ENCODE measurements around the gene MYO3B.

Gene MYO3B

DNA sequence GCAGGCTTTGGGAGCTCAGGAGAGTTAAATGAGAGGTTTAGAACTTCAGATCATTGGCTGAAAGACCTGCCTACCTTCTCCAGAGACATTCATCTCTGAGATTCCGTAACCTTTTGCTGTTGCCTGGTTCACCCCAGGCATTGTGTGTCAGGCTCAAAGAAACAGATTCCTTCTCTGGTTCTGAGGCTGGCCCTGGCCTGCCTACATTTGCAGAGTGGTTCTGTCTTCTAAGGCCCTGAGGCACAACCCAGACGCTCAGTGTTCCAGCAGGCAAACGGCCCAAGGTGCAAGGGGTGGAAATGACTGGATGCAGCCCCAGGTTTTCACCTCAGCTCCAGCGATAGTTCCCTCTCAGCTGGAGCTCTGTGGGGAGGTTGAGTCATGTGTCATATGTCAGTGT, 48.3 kb downstream of the MYO3B start:
- H3K4me1 ChIP-seq (ENCODE audit: control insufficient read depth, insufficient read depth, low read length), result peaks cover 20% of the 10 kb centered on the region
- DNase-seq (ENCODE audit: low read depth), result no peak
- no peaks in the 10 kb centered on the region for H3K27me3 ChIP-seq (replicated peaks; ENCODE audit: control insufficient read depth, insufficient read depth, low read length)
- no peak overlapping the region for H3K9ac ChIP-seq (ENCODE audit: low read length)
- H3K9me3 ChIP-seq (ENCODE audit: control insufficient read depth, low read length), result no peaks in the 10 kb centered on the region
- no peak overlapping the region for H3K4me3 ChIP-seq (ENCODE audit: low read length)
- H3K36me3 ChIP-seq (ENCODE audit: control insufficient read depth, insufficient read depth, low read length, severe bottlenecking), result no peaks in the 10 kb centered on the region

DNA sequence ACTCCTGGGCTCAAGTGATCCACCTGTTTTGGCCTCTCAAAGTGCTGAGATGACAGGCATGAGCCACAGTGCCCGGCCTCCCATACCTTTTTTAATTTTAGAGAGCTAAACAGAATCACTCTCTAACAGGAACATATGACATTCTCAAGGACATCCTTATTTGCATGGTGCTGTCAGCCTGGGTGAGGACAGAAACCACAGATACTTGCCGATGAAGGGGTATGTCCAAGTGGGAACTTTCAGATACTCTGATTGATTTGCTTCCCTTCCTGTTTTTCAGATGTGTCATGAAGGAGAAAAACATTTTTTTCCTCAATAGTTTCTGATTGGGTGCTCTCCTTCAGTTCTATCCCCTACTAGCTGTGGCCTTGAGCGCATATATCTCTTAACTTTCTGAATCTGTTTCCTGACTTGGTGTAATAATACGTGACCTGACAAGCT, 49.6 kb downstream of the MYO3B start:
- Histone ChIP-seq H3K9me3 (ENCODE audit: control insufficient read depth, low read length) (no peaks in the 10 kb centered on the region), H3K4me1 (ENCODE audit: control insufficient read depth, insufficient read depth, low read length) (peaks cover 7% of the 10 kb centered on the region), H3K9ac (ENCODE audit: low read length) (no peak overlapping the region), H3K36me3 (ENCODE audit: control insufficient read depth, insufficient read depth, low read length, severe bottlenecking) (no peaks in the 10 kb centered on the region), H3K27me3 (replicated peaks; ENCODE audit: control insufficient read depth, insufficient read depth, low read length) (no peaks in the 10 kb centered on the region), H3K4me3 (ENCODE audit: low read length) (no peak overlapping the region)
- DNase-seq (ENCODE audit: low read depth), result no peak

DNA sequence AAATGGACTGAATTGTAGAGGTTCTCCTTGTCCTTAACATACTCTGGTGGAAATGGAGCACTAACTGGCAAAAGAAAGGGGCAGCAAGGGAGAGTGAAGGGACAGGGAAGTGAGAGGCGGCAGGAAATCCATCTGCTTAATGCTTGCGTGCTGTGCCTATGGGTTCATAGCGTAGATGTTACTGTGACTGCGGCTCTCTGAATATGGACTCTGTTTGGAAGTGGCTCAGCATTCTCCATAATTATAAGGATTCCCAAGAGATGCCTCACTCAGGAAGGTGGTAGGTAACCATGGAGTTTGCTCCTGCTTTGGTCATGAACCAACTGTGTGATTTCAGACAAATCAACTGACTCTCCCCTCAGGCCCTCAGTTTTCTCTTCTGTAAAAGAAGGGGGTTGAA, 50.0 kb downstream of the MYO3B start:
- no peaks in the 10 kb centered on the region for H3K9me3 ChIP-seq (ENCODE audit: control insufficient read depth, low read length)
- H3K4me3 ChIP-seq (ENCODE audit: low read length), result no peak overlapping the region
- no peak overlapping the region for H3K9ac ChIP-seq (ENCODE audit: low read length)
- no peaks in the 10 kb centered on the region for H3K36me3 ChIP-seq (ENCODE audit: control insufficient read depth, insufficient read depth, low read length, severe bottlenecking)
- peaks cover 7% of the 10 kb centered on the region for H3K4me1 ChIP-seq (ENCODE audit: control insufficient read depth, insufficient read depth, low read length)
- DNase-seq (ENCODE audit: low read depth), result no peak
- no peaks in the 10 kb centered on the region for H3K27me3 ChIP-seq (replicated peaks; ENCODE audit: control insufficient read depth, insufficient read depth, low read length)

DNA sequence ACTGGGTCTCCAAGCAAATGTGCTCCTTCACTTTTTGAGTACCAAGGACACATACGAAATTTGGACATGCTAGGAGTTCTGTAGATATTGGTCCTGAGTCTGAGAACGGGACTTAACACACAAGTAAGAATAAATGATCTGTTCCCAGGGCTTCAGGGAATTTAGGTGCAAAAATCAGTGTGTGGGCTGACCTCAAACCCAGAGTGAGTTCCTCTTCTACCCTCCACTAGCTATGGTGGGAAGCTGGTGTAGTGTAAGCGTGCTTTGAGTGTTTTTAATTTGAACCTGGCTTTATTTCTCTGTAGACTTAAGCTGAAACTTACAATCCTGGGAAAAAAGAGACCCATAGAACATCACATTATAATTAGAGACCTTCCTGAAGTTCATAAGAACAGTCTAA, 50.5 kb downstream of the MYO3B start:
- H3K27me3 ChIP-seq (replicated peaks; ENCODE audit: control insufficient read depth, insufficient read depth, low read length), result no peaks in the 10 kb centered on the region
- H3K4me1 ChIP-seq (ENCODE audit: control insufficient read depth, insufficient read depth, low read length), result peaks cover 7% of the 10 kb centered on the region
- no peak overlapping the region for H3K9ac ChIP-seq (ENCODE audit: low read length)
- no peak for DNase-seq (ENCODE audit: low read depth)
- no peak overlapping the region for H3K4me3 ChIP-seq (ENCODE audit: low read length)
- no peaks in the 10 kb centered on the region for H3K9me3 ChIP-seq (ENCODE audit: control insufficient read depth, low read length)
- no peaks in the 10 kb centered on the region for H3K36me3 ChIP-seq (ENCODE audit: control insufficient read depth, insufficient read depth, low read length, severe bottlenecking)

DNA sequence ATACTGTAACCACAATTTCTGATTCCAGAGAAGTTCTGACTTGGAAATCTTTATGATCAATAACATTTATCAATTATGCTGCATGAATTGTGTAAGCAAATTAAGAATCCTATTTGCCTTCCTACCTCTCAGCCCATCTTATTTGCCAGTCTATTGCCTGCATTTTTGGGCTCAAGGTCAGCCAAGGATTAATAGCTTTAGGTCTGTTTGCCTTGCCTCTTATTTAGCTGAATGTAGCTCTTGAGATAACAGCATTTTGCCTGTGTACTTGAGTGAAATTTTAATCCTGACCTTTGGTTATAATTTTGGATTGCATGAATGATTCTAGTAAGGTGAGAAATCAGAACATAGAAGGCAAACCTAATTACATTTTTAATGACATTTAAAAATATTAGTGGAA, 51.2 kb downstream of the MYO3B start:
- Histone ChIP-seq H3K27me3 (replicated peaks; ENCODE audit: control insufficient read depth, insufficient read depth, low read length) (no peaks in the 10 kb centered on the region), H3K4me3 (ENCODE audit: low read length) (no peak overlapping the region), H3K9ac (ENCODE audit: low read length) (no peak overlapping the region), H3K36me3 (ENCODE audit: control insufficient read depth, insufficient read depth, low read length, severe bottlenecking) (no peaks in the 10 kb centered on the region), H3K4me1 (ENCODE audit: control insufficient read depth, insufficient read depth, low read length) (peaks cover 7% of the 10 kb centered on the region), H3K9me3 (ENCODE audit: control insufficient read depth, low read length) (no peaks in the 10 kb centered on the region)
- no peak for DNase-seq (ENCODE audit: low read depth)

DNA sequence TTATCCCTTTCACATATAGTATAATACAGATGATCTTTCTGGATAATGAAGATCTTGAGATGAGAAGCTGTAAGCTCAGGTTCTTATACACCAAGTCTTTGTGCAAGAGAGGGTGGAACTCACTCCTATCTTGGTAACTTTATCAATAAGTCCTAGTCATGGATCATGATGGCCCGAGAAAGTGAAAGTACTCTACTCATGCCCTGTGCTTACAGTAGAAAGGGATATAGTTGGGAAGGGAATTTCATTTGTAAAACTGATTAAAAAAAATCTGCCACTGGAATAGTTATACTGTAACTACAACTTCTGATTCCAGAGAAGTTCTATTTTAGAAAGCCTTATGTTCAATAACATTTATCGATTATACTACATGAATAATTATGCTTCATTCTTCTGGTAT, 51.8 kb downstream of the MYO3B start:
- no peaks in the 10 kb centered on the region for H3K27me3 ChIP-seq (replicated peaks; ENCODE audit: control insufficient read depth, insufficient read depth, low read length)
- no peak overlapping the region for H3K9ac ChIP-seq (ENCODE audit: low read length)
- H3K9me3 ChIP-seq (ENCODE audit: control insufficient read depth, low read length), result no peaks in the 10 kb centered on the region
- no peak for DNase-seq (ENCODE audit: low read depth)
- no peak overlapping the region for H3K4me3 ChIP-seq (ENCODE audit: low read length)
- H3K4me1 ChIP-seq (ENCODE audit: control insufficient read depth, insufficient read depth, low read length), result peaks cover 7% of the 10 kb centered on the region
- no peaks in the 10 kb centered on the region for H3K36me3 ChIP-seq (ENCODE audit: control insufficient read depth, insufficient read depth, low read length, severe bottlenecking)

DNA sequence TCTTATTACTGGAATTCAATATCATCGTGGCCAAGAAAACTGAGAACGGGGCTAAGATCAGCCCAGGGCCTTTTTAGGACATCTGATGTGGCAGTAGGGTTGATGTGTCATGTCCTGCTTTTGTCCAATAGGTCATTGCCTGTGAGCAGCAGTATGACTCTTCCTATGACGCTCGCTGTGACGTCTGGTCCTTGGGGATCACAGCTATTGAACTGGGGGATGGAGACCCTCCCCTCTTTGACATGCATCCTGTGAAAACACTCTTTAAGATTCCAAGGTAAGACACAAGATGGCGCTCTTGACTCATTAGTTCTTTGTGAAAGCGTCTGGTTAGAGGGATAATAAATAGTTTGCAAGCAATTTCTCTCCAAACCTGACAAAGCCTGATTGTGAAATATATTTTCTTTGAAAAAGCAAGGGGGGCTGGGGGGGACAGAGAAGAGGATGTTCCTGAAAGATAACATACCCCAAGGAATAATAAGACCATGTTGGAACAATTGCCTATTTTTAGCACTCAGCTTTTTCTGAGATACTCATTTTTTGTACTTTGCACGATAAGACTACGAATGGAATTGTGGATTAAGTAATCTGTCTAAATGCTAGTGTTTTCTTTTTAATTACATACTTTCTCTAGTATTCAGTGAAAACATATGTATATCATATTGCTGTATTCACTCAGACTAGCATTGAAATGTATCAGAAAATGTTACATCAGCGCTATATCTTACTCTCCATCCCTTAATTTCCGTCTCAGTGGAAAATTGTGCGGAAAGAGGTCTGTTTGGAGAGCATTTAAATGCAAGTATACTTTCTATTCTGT, 58.1 kb downstream of the MYO3B start:
- Histone ChIP-seq H3K4me3 (ENCODE audit: low read length) (no peak overlapping the region), H3K36me3 (ENCODE audit: control insufficient read depth, insufficient read depth, low read length, severe bottlenecking) (no peaks in the 10 kb centered on the region), H3K27me3 (replicated peaks; ENCODE audit: control insufficient read depth, insufficient read depth, low read length) (no peaks in the 10 kb centered on the region), H3K9ac (ENCODE audit: low read length) (no peak overlapping the region), H3K9me3 (ENCODE audit: control insufficient read depth, low read length) (no peaks in the 10 kb centered on the region), H3K4me1 (ENCODE audit: control insufficient read depth, insufficient read depth, low read length) (peaks cover 17% of the 10 kb centered on the region)
- DNase-seq (ENCODE audit: low read depth), result peak; percentile 77

DNA sequence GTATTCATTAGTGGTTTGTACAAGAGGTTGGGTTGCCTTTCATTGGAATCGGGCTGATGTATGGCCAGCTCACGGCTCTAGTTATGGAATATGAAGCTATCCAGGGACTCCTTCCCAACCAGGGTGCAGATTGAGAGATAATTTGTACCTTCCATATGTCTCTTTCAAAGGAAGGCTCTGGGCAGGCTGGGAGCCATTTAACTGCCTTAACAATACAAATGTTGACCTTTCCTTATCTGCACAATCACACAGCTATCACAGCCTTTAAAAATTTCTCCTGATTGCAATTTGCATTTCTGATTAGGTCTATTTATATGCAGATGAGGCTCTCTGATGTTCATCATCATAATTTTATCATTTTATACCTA, 58.7 kb downstream of the MYO3B start:
- H3K4me3 ChIP-seq (ENCODE audit: low read length), result no peak overlapping the region
- H3K27me3 ChIP-seq (replicated peaks; ENCODE audit: control insufficient read depth, insufficient read depth, low read length), result no peaks in the 10 kb centered on the region
- H3K9ac ChIP-seq (ENCODE audit: low read length), result no peak overlapping the region
- DNase-seq (ENCODE audit: low read depth), result no peak
- H3K4me1 ChIP-seq (ENCODE audit: control insufficient read depth, insufficient read depth, low read length), result peaks cover 16% of the 10 kb centered on the region
- no peaks in the 10 kb centered on the region for H3K9me3 ChIP-seq (ENCODE audit: control insufficient read depth, low read length)
- H3K36me3 ChIP-seq (ENCODE audit: control insufficient read depth, insufficient read depth, low read length, severe bottlenecking), result no peaks in the 10 kb centered on the region

DNA sequence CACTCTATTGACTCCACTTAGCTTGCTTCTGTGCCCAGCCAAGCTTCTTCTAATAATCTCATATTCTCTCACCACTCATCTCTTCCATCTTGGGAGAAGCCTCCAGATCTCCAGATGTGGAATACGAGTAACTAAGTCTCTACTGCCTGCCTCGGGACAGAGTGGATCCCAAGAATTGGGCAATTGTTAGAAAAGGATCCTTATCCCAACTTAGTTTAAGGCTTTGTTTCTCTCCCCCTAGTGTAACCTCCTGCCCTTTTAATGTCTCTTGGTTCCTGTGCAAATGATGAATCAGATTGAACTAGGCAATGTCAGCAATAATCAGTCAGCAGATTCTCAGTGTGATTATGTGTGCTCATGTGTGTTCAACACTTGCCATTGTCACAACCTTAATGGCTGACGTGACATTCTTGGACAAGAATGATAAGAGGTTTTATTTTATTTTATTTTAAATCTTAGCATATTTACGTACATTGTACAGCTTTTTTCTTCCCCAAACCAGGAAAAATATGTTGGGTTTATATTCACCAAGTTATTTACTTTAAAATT, 59.7 kb downstream of the MYO3B start:
- DNase-seq (ENCODE audit: low read depth), result no peak
- Histone ChIP-seq H3K4me1 (ENCODE audit: control insufficient read depth, insufficient read depth, low read length) (peaks cover 16% of the 10 kb centered on the region), H3K9me3 (ENCODE audit: control insufficient read depth, low read length) (no peaks in the 10 kb centered on the region), H3K27me3 (replicated peaks; ENCODE audit: control insufficient read depth, insufficient read depth, low read length) (peaks cover 7% of the 10 kb centered on the region), H3K36me3 (ENCODE audit: control insufficient read depth, insufficient read depth, low read length, severe bottlenecking) (no peaks in the 10 kb centered on the region), H3K4me3 (ENCODE audit: low read length) (no peak overlapping the region), H3K9ac (ENCODE audit: low read length) (no peak overlapping the region)

DNA sequence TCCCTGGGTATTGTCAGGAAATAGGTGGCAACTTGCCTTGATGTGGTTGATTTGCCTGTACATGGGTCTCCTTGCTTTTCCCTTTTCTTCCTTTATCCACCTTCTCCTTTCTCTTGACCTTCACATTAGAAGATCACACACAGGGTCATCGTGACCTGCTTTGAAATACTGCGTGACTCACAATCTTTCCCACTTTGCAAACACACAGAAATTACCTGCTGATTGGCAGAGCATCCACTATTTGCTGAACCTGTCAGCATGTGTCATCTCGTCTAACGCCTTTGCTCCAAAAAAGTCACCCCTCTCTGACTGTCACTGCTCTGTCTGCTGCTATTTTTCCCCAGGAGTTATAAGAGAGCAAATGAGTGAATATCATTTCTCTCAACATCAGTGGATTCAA, 60.8 kb downstream of the MYO3B start:
- H3K36me3 ChIP-seq (ENCODE audit: control insufficient read depth, insufficient read depth, low read length, severe bottlenecking), result no peaks in the 10 kb centered on the region
- no peaks in the 10 kb centered on the region for H3K9me3 ChIP-seq (ENCODE audit: control insufficient read depth, low read length)
- no peak for DNase-seq (ENCODE audit: low read depth)
- peaks cover 16% of the 10 kb centered on the region for H3K4me1 ChIP-seq (ENCODE audit: control insufficient read depth, insufficient read depth, low read length)
- H3K4me3 ChIP-seq (ENCODE audit: low read length), result no peak overlapping the region
- no peak overlapping the region for H3K9ac ChIP-seq (ENCODE audit: low read length)
- peaks cover 12% of the 10 kb centered on the region for H3K27me3 ChIP-seq (replicated peaks; ENCODE audit: control insufficient read depth, insufficient read depth, low read length)

DNA sequence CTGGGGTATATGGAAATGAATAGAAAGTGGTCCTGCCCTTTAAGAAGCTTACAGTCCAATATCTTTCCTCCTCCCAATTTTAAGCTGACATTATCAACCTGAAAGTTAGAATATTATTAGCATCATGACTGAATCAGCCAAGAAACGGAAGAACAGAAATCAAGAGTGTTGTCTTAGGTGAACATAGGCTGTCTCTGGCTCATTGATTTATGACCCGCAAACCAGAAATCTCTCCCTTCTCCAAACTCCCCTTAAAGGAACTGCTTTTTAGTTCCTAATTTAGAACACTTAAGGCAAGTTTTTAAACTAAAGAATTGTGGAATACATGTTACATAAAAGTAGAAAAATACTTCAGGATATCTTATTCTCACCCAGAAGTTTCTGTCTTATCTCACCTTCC, 62.7 kb downstream of the MYO3B start:
- H3K27me3 ChIP-seq (replicated peaks; ENCODE audit: control insufficient read depth, insufficient read depth, low read length), result peaks cover 12% of the 10 kb centered on the region
- peaks cover 16% of the 10 kb centered on the region for H3K4me1 ChIP-seq (ENCODE audit: control insufficient read depth, insufficient read depth, low read length)
- no peak for DNase-seq (ENCODE audit: low read depth)
- H3K36me3 ChIP-seq (ENCODE audit: control insufficient read depth, insufficient read depth, low read length, severe bottlenecking), result no peaks in the 10 kb centered on the region
- no peaks in the 10 kb centered on the region for H3K9me3 ChIP-seq (ENCODE audit: control insufficient read depth, low read length)
- H3K9ac ChIP-seq (ENCODE audit: low read length), result no peak overlapping the region
- H3K4me3 ChIP-seq (ENCODE audit: low read length), result no peak overlapping the region

DNA sequence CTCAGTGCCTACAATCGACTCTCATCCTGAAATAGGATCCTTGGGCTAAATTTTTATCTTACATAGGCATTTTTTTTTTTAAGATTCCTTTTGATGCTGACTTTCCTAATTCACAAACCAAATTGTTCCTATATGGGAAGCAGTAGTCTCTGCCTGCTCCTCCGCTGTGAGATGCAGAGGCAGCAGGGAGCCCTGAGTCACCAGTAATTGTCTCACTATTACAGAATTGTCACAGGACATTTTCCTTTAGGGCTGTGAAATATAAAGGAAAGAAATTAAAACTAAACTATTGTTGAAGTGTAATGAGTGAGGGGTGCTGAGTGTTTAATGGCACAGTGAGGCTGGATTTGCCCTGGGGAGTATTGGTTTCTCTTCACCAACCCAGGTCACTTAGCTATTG, 63.8 kb downstream of the MYO3B start:
- Histone ChIP-seq H3K9ac (ENCODE audit: low read length) (no peak overlapping the region), H3K36me3 (ENCODE audit: control insufficient read depth, insufficient read depth, low read length, severe bottlenecking) (no peaks in the 10 kb centered on the region), H3K9me3 (ENCODE audit: control insufficient read depth, low read length) (no peaks in the 10 kb centered on the region), H3K27me3 (replicated peaks; ENCODE audit: control insufficient read depth, insufficient read depth, low read length) (peaks cover 14% of the 10 kb centered on the region), H3K4me1 (ENCODE audit: control insufficient read depth, insufficient read depth, low read length) (peaks cover 13% of the 10 kb centered on the region), H3K4me3 (ENCODE audit: low read length) (no peak overlapping the region)
- DNase-seq (ENCODE audit: low read depth), result no peak

Measured in adipocyte (in vitro differentiated cells).